Fibroblast of skin of abdomen (primary cell): Measurements from ENCODE around the gene LMOD2.
A peak's percentile ranks its signal among the peaks of the same experiment; 100 is the strongest.

Experiments used
- DNase-seq: peaks from one replicate; pipeline ENCODE4 v3.0.0-alpha.2; 2013

Gene LMOD2

DNA sequence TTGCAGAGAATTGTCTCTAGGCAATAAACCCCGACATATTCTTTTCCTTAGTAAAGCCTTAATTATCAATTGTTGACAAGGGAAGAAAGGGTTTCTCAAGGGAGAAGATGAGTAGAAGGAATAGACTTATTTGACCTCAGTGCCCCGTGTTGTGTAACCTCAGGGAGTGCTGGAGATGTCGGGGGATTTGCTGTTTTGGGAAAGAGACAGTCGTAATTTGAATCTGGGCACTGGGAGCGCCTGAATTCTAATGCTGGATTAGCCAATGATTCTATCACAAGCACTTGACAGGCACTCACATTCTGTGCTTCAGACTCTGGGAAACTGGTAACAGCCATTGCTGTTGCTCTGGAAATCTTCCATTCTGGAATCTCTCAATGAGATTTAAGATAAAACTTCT is 13.8 kb upstream of the LMOD2 start:
- DNase-seq, result no peak

DNA sequence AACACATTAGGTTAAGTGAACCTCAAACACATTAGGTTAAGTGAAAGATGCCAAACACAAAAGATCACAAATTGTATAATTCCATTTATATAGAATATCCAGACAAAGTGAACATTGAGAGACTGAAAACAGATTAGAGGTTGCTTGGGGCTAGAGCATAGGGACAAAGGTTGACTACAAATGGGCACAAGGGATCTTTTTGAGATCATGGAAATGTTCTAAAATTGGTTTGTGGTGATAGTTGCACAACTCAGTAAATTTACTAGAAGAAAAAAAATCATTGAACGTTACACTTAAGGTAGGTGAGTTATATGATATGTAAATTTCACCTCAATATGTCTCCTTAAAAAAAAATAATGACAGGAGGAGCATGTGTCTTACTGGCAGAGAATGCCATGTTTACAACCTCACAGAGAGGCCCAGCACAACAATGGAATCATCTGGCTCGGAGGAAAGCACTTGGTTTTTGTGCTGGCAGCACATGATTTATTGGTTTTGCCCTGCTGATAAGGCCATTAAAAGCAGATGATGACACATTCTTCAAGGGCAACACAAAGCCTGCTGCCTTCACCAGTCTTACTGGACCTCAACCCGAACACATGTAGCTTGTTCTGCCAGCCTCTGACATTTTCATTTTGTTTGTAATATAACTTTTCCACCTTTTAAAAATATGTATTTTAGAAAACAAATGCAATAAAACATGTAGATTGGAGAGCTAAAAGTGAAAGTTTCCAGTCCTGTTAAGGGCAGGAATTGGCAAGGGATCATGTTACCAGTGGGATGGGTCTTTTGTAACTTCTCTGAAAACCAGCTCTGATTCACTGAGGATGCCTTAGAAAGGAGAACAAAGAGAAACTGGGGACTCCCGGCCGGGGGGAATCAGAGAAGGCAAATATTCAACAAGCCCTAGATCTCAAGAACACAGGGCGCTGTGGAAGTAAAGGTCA is 11.9 kb upstream of the LMOD2 start:
- peak; percentile 69 for DNase-seq

DNA sequence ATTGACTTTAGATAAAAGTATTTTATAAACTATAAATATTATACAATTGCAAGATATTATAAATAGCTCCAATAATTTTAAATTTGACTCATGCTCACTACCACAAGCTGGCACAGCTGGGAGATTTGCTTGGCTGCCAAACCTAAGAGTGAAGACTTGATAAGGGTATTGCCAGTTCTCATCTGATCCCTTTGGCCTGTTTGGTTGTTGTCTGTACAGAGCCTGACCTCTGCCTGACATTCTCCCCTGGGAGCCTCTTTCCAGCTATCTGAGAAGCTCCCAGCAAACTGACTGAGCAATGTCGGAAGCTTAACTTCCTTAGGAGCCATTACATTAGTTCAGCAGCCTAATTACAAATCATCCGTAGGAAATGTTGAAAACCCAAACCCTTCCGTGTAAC is 10.2 kb upstream of the LMOD2 start:
- no peak for DNase-seq

DNA sequence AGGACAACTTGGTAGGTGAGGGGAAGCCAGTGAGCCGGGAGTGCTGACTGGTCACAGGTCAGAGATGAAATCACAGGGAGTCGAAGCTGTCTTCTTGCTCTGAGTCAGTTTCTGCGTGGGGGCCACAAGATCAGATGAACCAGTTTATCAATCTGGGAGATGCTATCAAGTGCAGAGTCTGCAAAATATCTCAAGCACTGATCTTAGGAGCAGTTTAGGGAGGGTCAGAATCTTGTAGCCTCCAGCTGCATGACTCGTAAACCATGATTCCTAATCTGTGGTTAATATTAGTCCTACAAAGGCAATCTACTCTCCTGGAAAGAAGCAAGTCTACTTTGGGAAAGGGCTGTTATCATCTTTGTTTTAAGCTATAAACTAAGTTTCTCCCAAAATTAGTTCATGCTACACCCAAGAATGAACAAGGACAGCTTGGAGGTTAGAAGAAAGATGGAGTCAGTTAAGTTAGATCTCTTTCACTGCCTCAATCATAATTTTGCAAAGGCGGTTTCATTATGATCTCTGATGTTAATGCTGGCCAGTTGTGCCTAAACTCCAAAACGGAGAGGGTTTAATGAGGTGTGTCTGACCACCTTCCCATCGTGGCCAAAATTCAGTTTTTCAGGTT is 8.4 kb upstream of the LMOD2 start:
- DNase-seq, result no peak

DNA sequence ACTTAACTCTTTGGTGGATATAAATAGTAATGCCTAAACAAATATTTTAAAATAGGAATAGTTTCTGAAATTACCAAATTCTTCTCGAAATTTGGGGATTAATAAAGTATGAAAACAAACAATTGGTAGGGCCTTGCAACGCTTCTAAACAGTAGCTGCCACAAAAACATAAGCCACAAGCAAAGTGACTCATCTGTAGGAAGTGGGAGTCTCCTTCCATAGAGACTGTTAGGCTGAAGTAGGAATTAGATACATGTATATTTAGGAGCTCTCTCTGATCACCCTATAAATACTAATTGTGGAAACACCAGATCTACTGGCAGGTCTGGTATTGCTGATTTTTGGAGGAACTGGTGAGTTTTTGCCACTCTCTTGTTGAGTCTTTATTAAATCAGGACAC is 5.7 kb upstream of the LMOD2 start:
- DNase-seq, result peak; percentile 5

DNA sequence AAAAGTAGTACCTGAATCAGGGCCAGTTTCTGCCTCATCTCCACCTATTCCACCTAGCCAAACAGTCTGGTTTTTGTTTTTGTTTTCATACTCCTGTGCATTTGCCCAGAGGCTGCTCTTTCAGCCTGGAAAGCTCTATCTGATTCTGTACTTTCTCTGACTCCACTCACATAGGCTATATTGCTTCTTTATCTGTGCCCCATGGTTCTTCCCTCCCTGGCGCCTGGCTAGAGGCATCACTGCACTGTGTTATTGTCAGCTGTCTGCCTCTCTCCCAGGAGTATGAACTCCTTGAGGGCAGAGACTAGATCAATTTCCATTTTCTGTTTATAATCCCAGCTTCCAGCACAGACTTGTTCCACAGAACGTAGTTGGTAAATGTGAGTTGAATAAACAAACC is 5.1 kb upstream of the LMOD2 start:
- DNase-seq, result no peak

DNA sequence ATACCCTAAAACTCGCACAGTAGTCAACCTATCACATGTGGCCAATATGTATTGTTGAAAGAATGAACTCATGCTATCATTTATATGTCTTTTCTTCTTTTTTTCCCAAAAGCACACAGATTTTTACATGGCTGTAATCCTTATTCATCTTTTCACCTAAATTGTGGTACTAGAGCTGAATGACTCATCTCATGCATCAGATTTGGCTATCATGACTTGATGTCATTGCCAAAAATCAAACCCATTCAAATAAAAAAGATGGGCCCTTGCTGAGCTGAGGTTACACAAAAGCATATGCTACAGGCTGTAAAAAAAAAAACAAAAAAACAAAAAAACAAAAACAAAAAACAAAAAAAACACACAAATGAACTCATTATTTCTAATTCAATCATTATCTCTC is 3.3 kb upstream of the LMOD2 start:
- no peak for DNase-seq

DNA sequence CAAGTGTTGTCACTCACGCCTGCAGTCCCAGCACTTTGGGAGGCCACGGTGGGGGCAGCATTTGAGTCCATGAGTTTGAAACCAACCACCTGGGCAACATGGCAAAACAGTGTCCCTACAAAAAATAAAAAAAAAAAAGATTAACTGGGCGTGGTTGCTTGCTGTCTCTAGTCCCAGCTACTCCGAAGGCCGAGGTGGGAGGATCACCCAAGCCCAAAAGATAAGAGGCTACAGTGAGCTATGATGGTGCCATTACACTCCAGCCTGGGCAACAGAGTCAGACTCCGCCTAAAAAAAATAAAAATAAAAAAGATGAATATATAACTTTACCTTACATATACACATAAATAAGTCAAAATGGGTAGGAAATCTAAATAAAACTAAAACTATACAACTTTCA is 2.5 kb upstream of the LMOD2 start:
- no peak for DNase-seq

DNA sequence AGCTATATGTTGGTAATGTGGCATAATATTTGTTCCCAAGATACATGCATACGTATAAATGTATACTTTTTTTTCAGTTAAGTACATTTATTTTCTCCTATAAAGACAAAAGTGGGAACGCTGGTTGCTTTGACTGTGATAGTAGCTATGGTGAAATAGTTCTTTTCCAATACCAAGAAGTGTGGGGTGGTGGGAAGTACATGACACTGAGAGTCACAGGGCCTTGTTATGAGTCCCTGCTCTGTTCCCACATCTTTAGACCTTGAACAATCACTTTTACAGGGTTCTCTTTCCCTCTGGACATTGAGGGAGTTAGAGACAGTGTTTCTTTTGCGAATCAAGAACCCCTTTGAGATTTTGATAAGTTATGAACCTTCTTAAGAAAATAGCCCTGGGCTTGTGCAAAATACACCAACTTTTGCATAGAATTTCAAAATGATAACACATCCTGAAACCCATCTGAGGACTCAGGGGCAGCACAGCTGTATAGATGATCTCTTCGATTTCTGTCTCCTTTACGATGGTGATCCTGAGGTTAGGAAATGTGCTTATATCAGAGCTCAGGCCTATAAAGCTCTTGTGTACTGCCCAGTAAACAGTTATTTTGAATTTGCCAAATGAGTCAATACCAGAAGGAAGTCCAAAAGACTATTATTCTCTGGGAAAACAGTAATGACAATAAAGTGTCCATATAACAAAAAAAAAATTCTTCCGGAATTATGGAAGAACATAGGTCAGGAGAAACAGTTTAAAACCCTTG is 1.1 kb downstream of the LMOD2 start:
- DNase-seq, result no peak

DNA sequence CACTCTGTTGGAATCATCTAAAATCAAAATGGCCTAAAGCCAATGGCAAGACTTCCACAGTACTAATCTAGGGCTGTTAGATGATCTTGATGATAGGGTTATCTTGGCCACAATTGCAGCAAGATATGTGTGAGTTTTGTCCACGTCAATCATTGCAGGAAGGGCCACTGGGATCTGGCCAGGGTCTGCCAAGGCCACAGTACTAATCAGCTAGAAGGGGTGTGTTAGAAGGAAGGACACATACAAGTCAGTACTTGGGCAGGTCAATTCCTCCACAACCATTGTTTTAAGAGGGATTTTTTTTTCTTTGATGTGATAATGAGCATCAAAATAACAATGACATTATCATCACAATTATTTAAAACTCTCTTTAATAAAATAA is 1.6 kb downstream of the LMOD2 start:
- no peak for DNase-seq

DNA sequence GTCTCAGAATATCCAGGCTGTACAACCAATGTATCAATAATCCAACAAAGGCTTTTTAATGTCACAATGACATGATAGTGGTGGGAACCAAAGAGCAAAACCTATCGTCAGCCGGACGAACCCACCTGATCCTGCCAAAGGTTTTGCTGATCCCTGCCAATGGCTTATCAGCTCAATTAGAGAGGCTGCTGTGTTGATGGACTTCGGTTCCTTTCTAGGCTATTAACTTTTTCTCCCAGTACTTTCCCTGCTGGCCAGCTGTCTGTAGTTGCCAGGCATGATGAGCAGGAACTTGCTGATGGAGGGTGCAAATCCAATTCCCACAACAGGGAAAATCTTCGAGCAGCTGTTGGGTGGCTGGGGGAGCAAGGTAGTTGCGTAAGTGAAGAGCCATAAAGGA is 2.4 kb downstream of the LMOD2 start:
- no peak for DNase-seq

DNA sequence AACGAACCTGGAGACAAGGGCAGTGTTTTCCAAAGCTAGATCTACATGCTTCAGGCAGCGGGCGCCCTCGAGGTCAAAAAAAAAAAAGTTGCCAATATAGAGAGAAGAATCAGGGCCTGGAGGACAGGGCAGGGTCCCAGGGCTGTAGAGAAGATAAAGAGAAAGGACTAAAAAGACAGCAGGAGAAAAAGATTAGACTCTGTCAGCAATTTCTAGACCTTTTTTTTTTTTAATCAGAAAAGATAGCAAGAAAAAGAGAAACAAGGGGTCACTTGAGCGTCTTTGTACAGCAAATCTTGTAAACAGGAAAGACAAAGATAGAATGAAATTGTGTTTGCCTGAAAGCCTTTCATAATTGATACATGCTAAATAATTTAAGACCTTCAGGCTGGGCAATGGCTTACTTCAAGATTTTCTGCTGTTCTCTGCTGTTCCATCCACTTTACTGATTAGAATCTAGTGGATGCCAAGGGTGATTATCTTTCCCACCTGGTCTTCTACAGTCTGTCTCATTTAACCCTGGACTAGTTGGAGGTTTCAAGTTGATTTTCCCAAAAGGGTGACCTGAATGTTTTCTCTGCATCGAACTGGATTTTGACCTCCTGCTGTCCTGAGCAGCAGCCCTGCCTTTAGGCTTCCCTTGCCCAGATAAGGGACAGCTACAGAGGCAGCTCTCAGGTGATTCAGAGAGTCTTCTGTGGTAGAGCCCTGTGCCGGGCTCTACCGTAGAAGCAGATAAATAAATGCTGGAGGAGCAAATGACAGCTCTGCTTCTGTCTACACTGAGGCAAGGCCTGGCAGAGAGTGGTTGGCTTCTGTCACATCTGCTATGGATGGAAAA is 5.1 kb downstream of the LMOD2 start:
- DNase-seq, result no peak

DNA sequence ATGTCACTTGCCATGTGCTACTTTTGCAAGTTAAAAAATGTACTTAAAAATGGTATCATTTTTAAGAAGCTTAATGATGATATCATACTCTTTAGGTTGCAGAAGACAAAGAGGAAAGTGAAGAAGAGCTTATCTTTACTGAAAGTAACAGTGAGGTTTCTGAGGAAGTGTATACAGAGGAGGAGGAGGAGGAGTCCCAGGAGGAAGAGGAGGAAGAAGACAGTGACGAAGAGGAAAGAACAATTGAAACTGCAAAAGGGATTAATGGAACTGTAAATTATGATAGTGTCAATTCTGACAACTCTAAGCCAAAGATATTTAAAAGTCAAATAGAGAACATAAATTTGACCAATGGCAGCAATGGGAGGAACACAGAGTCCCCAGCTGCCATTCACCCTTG is 6.1 kb downstream of the LMOD2 start:
- no peak for DNase-seq

DNA sequence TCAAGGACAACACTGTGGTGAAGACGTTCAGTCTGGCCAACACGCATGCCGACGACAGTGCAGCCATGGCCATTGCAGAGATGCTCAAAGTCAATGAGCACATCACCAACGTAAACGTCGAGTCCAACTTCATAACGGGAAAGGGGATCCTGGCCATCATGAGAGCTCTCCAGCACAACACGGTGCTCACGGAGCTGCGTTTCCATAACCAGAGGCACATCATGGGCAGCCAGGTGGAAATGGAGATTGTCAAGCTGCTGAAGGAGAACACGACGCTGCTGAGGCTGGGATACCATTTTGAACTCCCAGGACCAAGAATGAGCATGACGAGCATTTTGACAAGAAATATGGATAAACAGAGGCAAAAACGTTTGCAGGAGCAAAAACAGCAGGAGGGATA is 6.6 kb downstream of the LMOD2 start:
- no peak for DNase-seq

DNA sequence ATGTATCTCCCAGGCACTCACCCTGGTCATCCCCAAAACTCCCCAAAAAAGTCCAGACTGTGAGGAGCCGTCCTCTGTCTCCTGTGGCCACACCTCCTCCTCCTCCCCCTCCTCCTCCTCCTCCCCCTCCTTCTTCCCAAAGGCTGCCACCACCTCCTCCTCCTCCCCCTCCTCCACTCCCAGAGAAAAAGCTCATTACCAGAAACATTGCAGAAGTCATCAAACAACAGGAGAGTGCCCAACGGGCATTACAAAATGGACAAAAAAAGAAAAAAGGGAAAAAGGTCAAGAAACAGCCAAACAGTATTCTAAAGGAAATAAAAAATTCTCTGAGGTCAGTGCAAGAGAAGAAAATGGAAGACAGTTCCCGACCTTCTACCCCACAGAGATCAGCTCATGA is 7.1 kb downstream of the LMOD2 start:
- no peak for DNase-seq

DNA sequence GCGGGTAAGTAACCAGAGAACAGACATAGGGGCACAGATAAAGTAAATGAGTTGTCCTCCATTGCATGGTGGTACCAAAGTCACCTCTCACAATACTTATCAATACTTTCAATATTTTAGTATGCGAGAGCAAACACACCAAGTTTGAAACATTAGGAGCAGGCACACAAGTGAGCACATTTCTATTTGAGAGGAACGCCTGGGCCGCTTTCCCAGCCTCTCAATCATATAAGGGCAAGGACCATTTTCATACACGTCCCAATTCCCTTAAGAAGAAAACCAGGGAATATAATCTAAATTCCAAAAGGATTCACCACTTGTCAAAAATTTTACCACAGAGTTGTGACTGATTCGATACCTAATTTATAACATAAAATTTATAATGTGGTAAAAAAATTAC is 7.5 kb downstream of the LMOD2 start:
- no peak for DNase-seq

DNA sequence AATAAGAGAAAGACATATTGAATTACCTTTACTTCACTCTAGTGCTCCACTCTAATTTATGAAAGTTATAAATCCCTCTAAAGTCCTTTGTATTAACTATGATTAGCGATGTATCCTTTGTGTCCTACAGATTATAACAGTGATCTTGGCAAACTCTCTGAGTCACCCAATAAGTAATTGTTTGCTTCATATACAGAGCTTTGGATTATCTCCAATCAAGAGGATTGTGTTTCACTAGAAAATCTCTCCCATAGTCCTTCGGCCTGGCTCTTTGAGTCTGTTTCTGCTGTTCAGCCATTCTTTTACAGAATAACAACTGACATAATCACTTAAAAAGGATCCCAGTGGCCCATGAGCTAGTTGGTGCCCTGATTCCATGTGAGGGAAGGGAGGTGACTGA is 9.5 kb downstream of the LMOD2 start:
- no peak for DNase-seq

DNA sequence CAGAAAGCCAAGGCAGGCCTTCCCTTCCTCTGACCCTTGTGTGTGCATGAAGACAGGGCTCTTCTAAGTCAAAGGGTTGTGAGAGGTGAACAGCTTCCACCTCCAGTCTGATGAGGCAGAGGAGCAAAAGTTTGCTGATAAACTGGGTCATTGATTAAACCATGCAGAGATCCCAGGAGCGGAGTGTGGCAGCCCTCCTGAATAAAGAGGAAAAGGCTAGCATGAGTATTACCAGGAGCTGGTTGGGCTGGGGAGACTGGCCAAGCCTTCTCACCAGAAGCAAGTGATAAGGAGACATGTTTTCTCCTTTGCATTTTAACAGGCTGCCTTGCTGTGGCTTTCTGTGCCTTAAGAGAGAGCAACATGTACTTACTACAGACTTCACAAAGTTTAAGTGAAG is 10.2 kb downstream of the LMOD2 start:
- DNase-seq, result no peak

DNA sequence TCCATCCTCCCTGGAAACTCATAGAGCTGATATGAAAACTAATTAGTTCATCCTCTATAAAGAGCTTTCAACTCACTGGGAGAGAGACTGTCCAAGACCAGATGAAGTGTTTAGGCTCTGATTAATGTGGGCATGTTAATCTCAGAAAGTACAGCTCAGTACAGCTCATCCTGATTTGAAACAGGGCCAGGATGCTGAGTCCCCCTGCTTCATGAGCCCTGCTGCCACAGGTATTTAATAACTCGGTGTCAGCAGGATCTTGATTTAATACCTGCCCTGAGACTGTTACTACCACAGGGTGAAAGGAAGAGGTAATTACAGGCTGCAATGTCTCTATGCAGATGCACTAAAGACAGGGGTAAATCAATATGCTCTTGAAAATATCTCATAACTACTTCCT is 10.8 kb downstream of the LMOD2 start:
- DNase-seq, result peak; percentile 32

DNA sequence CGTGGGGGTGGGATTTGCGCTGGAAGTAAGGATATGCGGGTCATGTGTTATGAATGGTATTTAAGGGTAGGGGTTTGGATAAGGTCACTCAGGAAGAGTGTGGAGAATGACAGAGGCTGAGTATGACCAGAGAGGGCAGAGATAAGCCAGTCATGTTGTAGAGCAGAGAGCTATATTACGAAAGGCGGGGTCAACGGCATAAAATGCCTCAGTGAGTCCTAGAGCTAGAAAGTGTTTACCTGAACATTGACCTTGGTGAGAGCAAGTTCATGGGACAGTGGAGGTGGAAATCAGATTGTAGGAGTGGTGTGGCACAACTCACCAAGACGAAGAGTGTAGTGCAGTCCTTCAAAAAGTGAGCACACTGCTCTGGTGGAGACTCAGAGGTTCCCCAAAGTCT is 13.8 kb downstream of the LMOD2 start:
- no peak for DNase-seq

DNA sequence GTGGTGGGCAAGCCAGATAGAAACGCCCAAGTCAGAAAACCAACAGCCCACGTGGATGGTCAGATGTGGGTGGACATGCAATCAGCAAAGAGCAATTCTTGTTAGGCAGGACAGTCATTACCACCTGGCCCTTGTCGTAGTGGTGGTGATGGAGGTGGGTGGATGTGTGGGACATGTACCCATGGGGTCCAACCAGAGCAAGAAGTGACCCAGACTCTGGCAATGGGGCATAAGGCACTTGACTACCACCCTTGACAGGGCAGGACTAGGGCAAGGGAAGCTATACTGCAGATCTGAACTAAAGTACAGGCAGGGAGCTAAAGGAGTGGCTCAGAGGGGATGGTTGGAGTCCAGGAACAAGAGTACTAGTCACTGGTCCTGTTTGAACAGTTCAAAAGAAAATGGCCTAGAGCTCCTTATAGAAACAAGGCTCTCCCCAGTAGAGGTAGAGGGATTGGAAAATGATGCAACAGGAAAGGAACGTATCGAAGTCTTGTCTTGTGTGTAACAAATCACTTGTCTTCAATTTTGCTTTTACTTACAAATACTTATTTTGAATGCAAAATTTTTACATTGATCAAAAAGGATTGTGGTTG is 17.6 kb downstream of the LMOD2 start:
- DNase-seq, result no peak

DNA sequence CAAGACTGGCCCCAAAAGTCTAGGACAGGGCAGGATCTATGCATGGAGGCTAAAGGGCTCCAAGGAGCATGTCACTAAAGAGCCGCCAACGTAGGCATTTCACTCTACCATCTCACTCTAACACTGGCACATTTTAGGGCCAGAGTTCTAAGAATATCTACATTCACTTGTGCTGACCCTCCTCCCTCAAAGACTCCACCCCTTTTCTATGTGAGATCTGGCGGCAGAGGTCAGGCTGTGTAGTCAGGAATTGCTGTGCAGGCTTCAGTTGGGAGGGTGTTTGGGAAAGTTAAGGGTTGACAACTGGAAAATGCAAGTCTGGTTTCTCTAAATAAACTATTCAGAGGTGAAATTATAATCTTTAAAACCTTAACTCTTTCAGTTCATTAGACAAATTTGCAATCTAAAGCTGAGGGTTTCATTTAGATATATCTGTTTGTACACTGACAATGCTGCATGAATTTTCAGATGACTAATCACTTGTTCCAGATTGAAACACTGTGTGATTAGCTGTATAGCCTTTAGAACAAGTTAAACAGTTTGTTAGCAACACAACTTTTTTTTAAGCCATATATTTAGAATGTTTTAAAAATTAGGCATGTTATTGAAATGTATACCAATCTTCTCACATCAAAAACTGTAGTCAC is 18.2 kb downstream of the LMOD2 start:
- DNase-seq, result no peak
